ENCODE measurements around the gene BCL2L1.

DNA sequence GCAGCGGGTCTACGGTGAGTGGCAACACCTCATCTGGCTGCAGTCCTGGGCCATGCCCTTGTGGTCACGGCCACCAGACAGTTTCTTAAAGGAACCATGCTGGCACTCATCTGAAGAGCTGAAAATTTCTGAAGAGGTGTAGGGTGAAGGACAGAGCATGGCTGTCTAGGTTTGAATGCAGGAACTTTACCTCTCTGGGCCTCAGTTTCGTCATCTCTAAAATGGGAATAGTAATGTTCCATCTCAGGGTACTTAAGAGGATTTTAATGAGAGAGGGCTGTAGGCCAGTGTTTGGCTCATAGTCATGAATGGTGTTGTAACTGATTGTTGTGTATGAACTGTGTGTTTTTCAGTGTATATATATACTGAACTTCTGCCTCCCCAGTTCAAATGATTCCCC, 79.1 kb downstream of the BCL2L1 start:
- TF ChIP-seq, protein P1, sequence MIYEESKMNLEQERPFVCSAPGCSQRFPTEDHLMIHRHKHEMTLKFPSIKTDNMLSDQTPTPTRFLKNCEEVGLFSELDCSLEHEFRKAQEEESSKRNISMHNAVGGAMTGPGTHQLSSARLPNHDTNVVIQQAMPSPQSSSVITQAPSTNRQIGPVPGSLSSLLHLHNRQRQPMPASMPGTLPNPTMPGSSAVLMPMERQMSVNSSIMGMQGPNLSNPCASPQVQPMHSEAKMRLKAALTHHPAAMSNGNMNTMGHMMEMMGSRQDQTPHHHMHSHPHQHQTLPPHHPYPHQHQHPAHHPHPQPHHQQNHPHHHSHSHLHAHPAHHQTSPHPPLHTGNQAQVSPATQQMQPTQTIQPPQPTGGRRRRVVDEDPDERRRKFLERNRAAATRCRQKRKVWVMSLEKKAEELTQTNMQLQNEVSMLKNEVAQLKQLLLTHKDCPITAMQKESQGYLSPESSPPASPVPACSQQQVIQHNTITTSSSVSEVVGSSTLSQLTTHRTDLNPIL (CRISPR knock-in tag; IDR thresholded peaks at IDR 0.05; ENCODE audit: low read depth) = no peak
- TF ChIP-seq, protein P2, sequence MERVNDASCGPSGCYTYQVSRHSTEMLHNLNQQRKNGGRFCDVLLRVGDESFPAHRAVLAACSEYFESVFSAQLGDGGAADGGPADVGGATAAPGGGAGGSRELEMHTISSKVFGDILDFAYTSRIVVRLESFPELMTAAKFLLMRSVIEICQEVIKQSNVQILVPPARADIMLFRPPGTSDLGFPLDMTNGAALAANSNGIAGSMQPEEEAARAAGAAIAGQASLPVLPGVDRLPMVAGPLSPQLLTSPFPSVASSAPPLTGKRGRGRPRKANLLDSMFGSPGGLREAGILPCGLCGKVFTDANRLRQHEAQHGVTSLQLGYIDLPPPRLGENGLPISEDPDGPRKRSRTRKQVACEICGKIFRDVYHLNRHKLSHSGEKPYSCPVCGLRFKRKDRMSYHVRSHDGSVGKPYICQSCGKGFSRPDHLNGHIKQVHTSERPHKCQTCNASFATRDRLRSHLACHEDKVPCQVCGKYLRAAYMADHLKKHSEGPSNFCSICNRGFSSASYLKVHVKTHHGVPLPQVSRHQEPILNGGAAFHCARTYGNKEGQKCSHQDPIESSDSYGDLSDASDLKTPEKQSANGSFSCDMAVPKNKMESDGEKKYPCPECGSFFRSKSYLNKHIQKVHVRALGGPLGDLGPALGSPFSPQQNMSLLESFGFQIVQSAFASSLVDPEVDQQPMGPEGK (CRISPR knock-in tag; IDR thresholded peaks at IDR 0.05; ENCODE audit: borderline replicate concordance) = no peak
- TF ChIP-seq, protein P3, sequence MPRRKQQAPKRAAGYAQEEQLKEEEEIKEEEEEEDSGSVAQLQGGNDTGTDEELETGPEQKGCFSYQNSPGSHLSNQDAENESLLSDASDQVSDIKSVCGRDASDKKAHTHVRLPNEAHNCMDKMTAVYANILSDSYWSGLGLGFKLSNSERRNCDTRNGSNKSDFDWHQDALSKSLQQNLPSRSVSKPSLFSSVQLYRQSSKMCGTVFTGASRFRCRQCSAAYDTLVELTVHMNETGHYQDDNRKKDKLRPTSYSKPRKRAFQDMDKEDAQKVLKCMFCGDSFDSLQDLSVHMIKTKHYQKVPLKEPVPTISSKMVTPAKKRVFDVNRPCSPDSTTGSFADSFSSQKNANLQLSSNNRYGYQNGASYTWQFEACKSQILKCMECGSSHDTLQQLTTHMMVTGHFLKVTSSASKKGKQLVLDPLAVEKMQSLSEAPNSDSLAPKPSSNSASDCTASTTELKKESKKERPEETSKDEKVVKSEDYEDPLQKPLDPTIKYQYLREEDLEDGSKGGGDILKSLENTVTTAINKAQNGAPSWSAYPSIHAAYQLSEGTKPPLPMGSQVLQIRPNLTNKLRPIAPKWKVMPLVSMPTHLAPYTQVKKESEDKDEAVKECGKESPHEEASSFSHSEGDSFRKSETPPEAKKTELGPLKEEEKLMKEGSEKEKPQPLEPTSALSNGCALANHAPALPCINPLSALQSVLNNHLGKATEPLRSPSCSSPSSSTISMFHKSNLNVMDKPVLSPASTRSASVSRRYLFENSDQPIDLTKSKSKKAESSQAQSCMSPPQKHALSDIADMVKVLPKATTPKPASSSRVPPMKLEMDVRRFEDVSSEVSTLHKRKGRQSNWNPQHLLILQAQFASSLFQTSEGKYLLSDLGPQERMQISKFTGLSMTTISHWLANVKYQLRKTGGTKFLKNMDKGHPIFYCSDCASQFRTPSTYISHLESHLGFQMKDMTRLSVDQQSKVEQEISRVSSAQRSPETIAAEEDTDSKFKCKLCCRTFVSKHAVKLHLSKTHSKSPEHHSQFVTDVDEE (CRISPR knock-in tag; IDR thresholded peaks at IDR 0.05) = no peak
- TF ChIP-seq RARB (CRISPR knock-in tag; IDR thresholded peaks at IDR 0.05) = no peak
- no peak for TF ChIP-seq ZFP3 (CRISPR knock-in tag; IDR thresholded peaks at IDR 0.05)
- TF ChIP-seq ZC3H10 (CRISPR knock-in tag; IDR thresholded peaks at IDR 0.05) = no peak
- TF ChIP-seq, protein P4, sequence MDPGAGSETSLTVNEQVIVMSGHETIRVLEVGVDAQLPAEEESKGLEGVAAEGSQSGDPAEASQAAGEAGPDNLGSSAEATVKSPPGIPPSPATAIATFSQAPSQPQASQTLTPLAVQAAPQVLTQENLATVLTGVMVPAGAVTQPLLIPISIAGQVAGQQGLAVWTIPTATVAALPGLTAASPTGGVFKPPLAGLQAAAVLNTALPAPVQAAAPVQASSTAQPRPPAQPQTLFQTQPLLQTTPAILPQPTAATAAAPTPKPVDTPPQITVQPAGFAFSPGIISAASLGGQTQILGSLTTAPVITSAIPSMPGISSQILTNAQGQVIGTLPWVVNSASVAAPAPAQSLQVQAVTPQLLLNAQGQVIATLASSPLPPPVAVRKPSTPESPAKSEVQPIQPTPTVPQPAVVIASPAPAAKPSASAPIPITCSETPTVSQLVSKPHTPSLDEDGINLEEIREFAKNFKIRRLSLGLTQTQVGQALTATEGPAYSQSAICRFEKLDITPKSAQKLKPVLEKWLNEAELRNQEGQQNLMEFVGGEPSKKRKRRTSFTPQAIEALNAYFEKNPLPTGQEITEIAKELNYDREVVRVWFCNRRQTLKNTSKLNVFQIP (CRISPR knock-in tag; IDR thresholded peaks at IDR 0.05; ENCODE audit: borderline replicate concordance, low read depth) = no peak
- TF ChIP-seq GLIS3 (CRISPR knock-in tag; IDR thresholded peaks at IDR 0.05) = no peak
- TF ChIP-seq ZNF70 (CRISPR knock-in tag; IDR thresholded peaks at IDR 0.05) = no peak
- no peak for TF ChIP-seq ARNTL (CRISPR knock-in tag; IDR thresholded peaks at IDR 0.05; ENCODE audit: borderline replicate concordance, low read depth)
- no peak for TF ChIP-seq PPARA (CRISPR knock-in tag; IDR thresholded peaks at IDR 0.05; ENCODE audit: borderline replicate concordance)
- no peak for TF ChIP-seq ZFP30 (CRISPR knock-in tag; IDR thresholded peaks at IDR 0.05)
- no peak for TF ChIP-seq ISL1 (CRISPR knock-in tag; IDR thresholded peaks at IDR 0.05)

All from SK-N-SH treated with all-trans-retinoic acid at 6 μM for 48 hours (cell line).